Activated naive CD8-positive, alpha-beta T cell treated with anti-CD3 and anti-CD28 coated beads, Interleukin-2, amount 10 ng/mL, durations not matched to agents 7 days and 5 days (primary cell): Measurements from ENCODE around the gene FGF8. TPM values are rescaled to one million over a fixed set of nuclear protein-coding genes. Genes with fewer than 3 reads are reported as not detected.

Experiments
- ATAC-seq: fragments of 150-1000 bp; cut with Tn5 transposase; one replicate; pipeline ENCODE4 v1.10.0; 2021; ENCODE audit warnings: low read depth, moderate library complexity
- POLR2A ChIA-PET: fragments of 350-600 bp; sonication (Branson Sonifier 250); formaldehyde crosslinking; loops from one replicate; lab custom pipeline; 2021; ENCODE audit warnings: antibody characterized with exemption; lab: Charles Lee
- DNase-seq: peaks from one replicate; pipeline ENCODE4 v3.0.0; 2021
- H3K27ac Mint-ChIP-seq: one replicate; pipeline ENCODE4 v1.8.0; 2022; ENCODE audit warnings: mild to moderate bottlenecking, mixed read lengths
- H3K27me3 Mint-ChIP-seq: one replicate; pipeline ENCODE4 v1.8.0; 2022; ENCODE audit warnings: mild to moderate bottlenecking, moderate library complexity, mixed read lengths
- H3K36me3 Mint-ChIP-seq: one replicate; pipeline ENCODE4 v1.8.0; 2021; ENCODE audit warnings: mild to moderate bottlenecking, mixed read lengths
- H3K4me1 Mint-ChIP-seq: one replicate; pipeline ENCODE4 v1.8.0; 2021; ENCODE audit warnings: mixed read lengths
- H3K4me3 Mint-ChIP-seq: one replicate; pipeline ENCODE4 v1.8.0; 2022; ENCODE audit warnings: mild to moderate bottlenecking, moderate library complexity, mixed read lengths
- H3K9me3 Mint-ChIP-seq: one replicate; pipeline ENCODE4 v1.8.0; 2021; ENCODE audit warnings: mixed read lengths
- total RNA-seq, 2 experiments: library from RNA; stranded (reverse); gene quantifications; one replicate each; pipeline ENCODE4 v1.2.3, GENCODE V29; 2021

Gene FGF8
- total RNA-seq, 2 experiments from 2014 or later = not detected

DNA sequence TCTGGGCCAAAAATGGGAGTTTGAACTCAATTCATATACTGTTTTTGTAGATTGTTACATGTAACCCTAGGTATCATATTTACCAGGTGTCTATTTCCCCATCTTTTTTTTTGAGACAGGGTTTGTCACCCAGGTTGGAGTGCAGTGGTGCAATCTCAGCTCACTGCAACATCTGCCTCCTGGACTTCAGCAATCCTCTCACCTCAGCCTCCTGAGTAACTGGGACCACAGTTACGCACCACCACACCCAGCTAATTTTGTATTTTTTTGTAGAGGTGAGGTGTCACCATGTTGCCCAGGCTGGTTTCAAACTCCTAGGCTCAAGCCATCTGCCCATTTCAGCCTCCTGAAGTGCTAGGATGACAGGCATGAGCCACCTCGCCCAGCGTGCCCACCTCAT is 52.7 kb downstream of the FGF8 start:
- POLR2A ChIA-PET = no interaction called here
- Mint-ChIP-seq H3K27me3 (peaks cover 35% of the 10 kb centered on the region), H3K27ac (no peak overlapping the region), H3K4me1 (no peaks in the 10 kb centered on the region), H3K4me3 (no peak overlapping the region), H3K9me3 (no peaks in the 10 kb centered on the region), H3K36me3 (no peaks in the 10 kb centered on the region)
- DNase-seq = no peak
- no peak for ATAC-seq

DNA sequence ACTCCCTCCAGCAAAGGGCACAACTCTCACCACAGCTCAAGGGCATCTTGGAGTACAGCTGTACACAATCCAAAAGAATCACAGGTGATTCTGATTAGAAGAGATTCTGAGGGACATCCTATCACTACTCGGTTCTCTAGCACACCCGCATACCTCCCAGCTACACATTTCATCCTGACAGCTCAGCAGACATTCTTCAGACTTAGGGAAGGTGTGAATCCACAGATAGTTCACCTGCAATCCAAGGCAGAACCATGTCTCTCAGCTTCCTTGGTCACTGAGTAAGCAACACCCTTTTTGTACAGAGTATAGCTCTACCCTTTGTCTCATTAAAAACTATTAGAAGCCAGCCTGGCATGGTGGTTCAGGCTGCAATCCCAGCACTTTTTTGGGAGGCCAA is 54.1 kb downstream of the FGF8 start:
- no peaks in the 10 kb centered on the region for H3K36me3 Mint-ChIP-seq
- H3K4me3 Mint-ChIP-seq = no peak overlapping the region
- POLR2A ChIA-PET = no interaction called here
- ATAC-seq (no peak), DNase-seq (no peak)
- no peaks in the 10 kb centered on the region for H3K9me3 Mint-ChIP-seq
- peaks cover 37% of the 10 kb centered on the region for H3K27me3 Mint-ChIP-seq
- no peak overlapping the region for H3K27ac Mint-ChIP-seq
- peaks cover 5% of the 10 kb centered on the region for H3K4me1 Mint-ChIP-seq

DNA sequence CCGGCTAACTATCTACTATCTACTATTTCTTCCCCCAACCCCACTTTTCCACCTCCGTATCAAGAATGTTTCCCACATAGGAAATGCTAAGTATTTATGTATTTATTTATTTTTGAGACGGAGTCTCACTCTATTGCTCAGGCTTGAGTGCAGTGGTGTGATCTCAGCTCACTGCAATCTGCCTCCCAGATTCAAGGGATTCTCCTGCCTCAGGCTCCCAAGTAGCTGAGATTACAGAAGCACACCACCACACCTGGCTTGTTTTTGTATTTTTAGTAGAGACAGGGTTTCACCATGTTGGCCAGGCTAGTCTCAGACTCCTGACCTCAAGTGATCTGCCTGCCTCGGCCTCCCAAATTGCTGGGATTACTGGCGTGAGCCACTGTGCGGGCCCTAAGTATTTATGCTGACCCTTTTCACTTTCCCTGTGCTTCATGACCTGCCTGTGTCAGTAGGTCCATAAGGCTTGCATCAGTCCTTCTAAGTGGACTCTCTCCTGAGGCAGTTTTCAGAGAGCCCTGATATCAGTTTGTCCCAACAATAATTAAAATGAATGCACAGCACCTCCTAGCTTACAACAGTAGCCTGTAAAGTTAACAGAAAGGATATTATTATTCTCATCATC is 55.2 kb downstream of the FGF8 start:
- POLR2A ChIA-PET = no interaction called here
- Mint-ChIP-seq H3K4me1 (peaks cover 6% of the 10 kb centered on the region), H3K27ac (no peak overlapping the region), H3K27me3 (peaks cover 39% of the 10 kb centered on the region), H3K9me3 (no peaks in the 10 kb centered on the region), H3K4me3 (no peak overlapping the region), H3K36me3 (no peaks in the 10 kb centered on the region)
- ATAC-seq (no peak), DNase-seq (no peak)

Other genes with a start within 250 kb of the FGF8 start
- gene POLL, start 187.9 kb downstream of the FGF8 start, total RNA-seq = 10 to 100 TPM; 34.9 to 37.7 TPM
- gene DPCD, start 187.8 kb downstream of the FGF8 start, total RNA-seq = 1 to 10 TPM; 4.0 to 5.5 TPM
- gene FBXW4, start 80.9 kb downstream of the FGF8 start, total RNA-seq = 10 to 100 TPM; 58.9 to 65.7 TPM
- 10 to 100 TPM; 29.2 to 30.5 TPM for gene NPM3, start 7.3 kb upstream of the FGF8 start, total RNA-seq
- gene OGA, start 42.3 kb upstream of the FGF8 start, total RNA-seq = 100 to 1,000 TPM; 207 to 212 TPM
- 1 to 10 TPM; 3.1 to 4.1 TPM for gene KCNIP2, start 67.7 kb upstream of the FGF8 start, total RNA-seq